ENCODE data around the gene MYOM1.

MYOM1 gene

GRCh38 chr18:3219631-3220335, at the start of gene MYOM1:
Gene MYOM1 (minus strand): TSS chr18:3219968. CDS start chr18:3215223, 4,745 bp downstream.
- Mint-ChIP-seq H3K36me3 (ENCODE audit: insufficient read depth) (no peaks in the 10 kb centered on the region), H3K27me3 (no peaks in the 10 kb centered on the region), H3K9me3 (no peaks in the 10 kb centered on the region), H3K4me3 (no peak within 1 kb of the TSS), H3K4me1 (no peaks in the 10 kb centered on the region), H3K27ac (ENCODE audit: low read depth) (no peak within 1 kb of the TSS)
- DNase-seq (ENCODE audit: low spot score in 2 of 2) (no peak), ATAC-seq (replicated peaks; ENCODE audit: extremely low read depth, poor library complexity, severe bottlenecking) (no peak)

GRCh38 chr18:3269241-3269913, 49.6 kb upstream of the MYOM1 start:
- Mint-ChIP-seq H3K4me3 (peak overlapping the region; percentile 7), H3K9me3 (no peaks in the 10 kb centered on the region), H3K27me3 (no peaks in the 10 kb centered on the region), H3K36me3 (ENCODE audit: insufficient read depth) (peaks cover 19% of the 10 kb centered on the region), H3K4me1 (peaks cover 70% of the 10 kb centered on the region), H3K27ac (ENCODE audit: low read depth) (peak overlapping the region; percentile 60)
- DNase-seq (ENCODE audit: low spot score in 2 of 2) (no peak), ATAC-seq (replicated peaks; ENCODE audit: extremely low read depth, poor library complexity, severe bottlenecking) (no peak)

- Mint-ChIP-seq H3K4me1 (peaks cover 81% of the 10 kb centered on the region), H3K36me3 (ENCODE audit: insufficient read depth) (peaks cover 11% of the 10 kb centered on the region), H3K27me3 (no peaks in the 10 kb centered on the region), H3K27ac (ENCODE audit: low read depth) (peak overlapping the region; percentile 60), H3K4me3 (peak overlapping the region; percentile 7), H3K9me3 (no peaks in the 10 kb centered on the region)
- no peak for DNase-seq (ENCODE audit: low spot score in 2 of 2)
- no peak for ATAC-seq (replicated peaks; ENCODE audit: extremely low read depth, poor library complexity, severe bottlenecking)
Measured at GRCh38 chr18:3268306-3268705, 48.5 kb upstream of the MYOM1 start.

GRCh38 chr18:3266062-3266608, 46.4 kb upstream of the MYOM1 start:
- peaks cover 79% of the 10 kb centered on the region for H3K4me1 Mint-ChIP-seq
- no peaks in the 10 kb centered on the region for H3K27me3 Mint-ChIP-seq
- no peaks in the 10 kb centered on the region for H3K9me3 Mint-ChIP-seq
- H3K36me3 Mint-ChIP-seq (ENCODE audit: insufficient read depth) = peaks cover 12% of the 10 kb centered on the region
- H3K27ac Mint-ChIP-seq (ENCODE audit: low read depth) = peak overlapping the region; percentile 65
- DNase-seq (ENCODE audit: low spot score in 2 of 2) = no peak
- H3K4me3 Mint-ChIP-seq = peak overlapping the region; percentile 36
- ATAC-seq (replicated peaks; ENCODE audit: extremely low read depth, poor library complexity, severe bottlenecking) = no peak

- no peaks in the 10 kb centered on the region for H3K9me3 Mint-ChIP-seq
- peak overlapping the region; percentile 36 for H3K4me3 Mint-ChIP-seq
- no peak for DNase-seq (ENCODE audit: low spot score in 2 of 2)
- peaks cover 15% of the 10 kb centered on the region for H3K36me3 Mint-ChIP-seq (ENCODE audit: insufficient read depth)
- no peaks in the 10 kb centered on the region for H3K27me3 Mint-ChIP-seq
- no peak for ATAC-seq (replicated peaks; ENCODE audit: extremely low read depth, poor library complexity, severe bottlenecking)
- no peak overlapping the region for H3K27ac Mint-ChIP-seq (ENCODE audit: low read depth)
- H3K4me1 Mint-ChIP-seq = peaks cover 80% of the 10 kb centered on the region
Measured at GRCh38 chr18:3265564-3266033, 45.8 kb upstream of the MYOM1 start.

- Mint-ChIP-seq H3K36me3 (ENCODE audit: insufficient read depth) (peaks cover 18% of the 10 kb centered on the region), H3K9me3 (no peaks in the 10 kb centered on the region), H3K27me3 (no peaks in the 10 kb centered on the region), H3K4me1 (peaks cover 80% of the 10 kb centered on the region), H3K27ac (ENCODE audit: low read depth) (peak overlapping the region; percentile 91), H3K4me3 (peak overlapping the region; percentile 90)
- DNase-seq (ENCODE audit: low spot score in 2 of 2) = no peak
- no peak for ATAC-seq (replicated peaks; ENCODE audit: extremely low read depth, poor library complexity, severe bottlenecking)
Measured at GRCh38 chr18:3264362-3264761, 44.6 kb upstream of the MYOM1 start.

GRCh38 chr18:3263132-3263700, 43.4 kb upstream of the MYOM1 start:
- peaks cover 20% of the 10 kb centered on the region for H3K36me3 Mint-ChIP-seq (ENCODE audit: insufficient read depth)
- peaks cover 79% of the 10 kb centered on the region for H3K4me1 Mint-ChIP-seq
- H3K9me3 Mint-ChIP-seq = no peaks in the 10 kb centered on the region

GRCh38 chr18:3262234-3263131, 42.7 kb upstream of the MYOM1 start:
- H3K4me3 Mint-ChIP-seq = peak overlapping the region; percentile 90

More at GRCh38 chr18:3263132-3263700, 43.4 kb upstream of the MYOM1 start:
- ATAC-seq (replicated peaks; ENCODE audit: extremely low read depth, poor library complexity, severe bottlenecking) (no peak), DNase-seq (ENCODE audit: low spot score in 2 of 2) (no peak)
- peak overlapping the region; percentile 90 for H3K4me3 Mint-ChIP-seq
- peak overlapping the region; percentile 91 for H3K27ac Mint-ChIP-seq (ENCODE audit: low read depth)
- no peaks in the 10 kb centered on the region for H3K27me3 Mint-ChIP-seq

GRCh38 chr18:3261373-3262233, 41.8 kb upstream of the MYOM1 start, which contains the start of gene MYL12B:
Gene MYL12B (plus strand): TSS chr18:3262133. CDS start chr18:3272899, 10,766 bp downstream.
- Mint-ChIP-seq H3K4me3 (peak within 1 kb of the TSS; percentile 90), H3K4me1 (peaks cover 78% of the 10 kb centered on the region), H3K9me3 (no peaks in the 10 kb centered on the region), H3K27me3 (no peaks in the 10 kb centered on the region), H3K36me3 (ENCODE audit: insufficient read depth) (peaks cover 37% of the 10 kb centered on the region), H3K27ac (ENCODE audit: low read depth) (peak within 1 kb of the TSS; percentile 91)
- ATAC-seq (replicated peaks; ENCODE audit: extremely low read depth, poor library complexity, severe bottlenecking) = peak; percentile 73
- DNase-seq (ENCODE audit: low spot score in 2 of 2) = peak; percentile 71

More at GRCh38 chr18:3262234-3263131, 42.7 kb upstream of the MYOM1 start:
- Mint-ChIP-seq H3K36me3 (ENCODE audit: insufficient read depth) (peaks cover 28% of the 10 kb centered on the region), H3K4me1 (peaks cover 82% of the 10 kb centered on the region), H3K27ac (ENCODE audit: low read depth) (peak overlapping the region; percentile 91), H3K27me3 (no peaks in the 10 kb centered on the region), H3K9me3 (no peaks in the 10 kb centered on the region)
- ATAC-seq (replicated peaks; ENCODE audit: extremely low read depth, poor library complexity, severe bottlenecking) (peak; percentile 40), DNase-seq (ENCODE audit: low spot score in 2 of 2) (peak in 1 of 2 donors; percentile 28)

GRCh38 chr18:3260995-3261372, 41.2 kb upstream of the MYOM1 start:
- Mint-ChIP-seq H3K27me3 (no peaks in the 10 kb centered on the region), H3K27ac (ENCODE audit: low read depth) (peak overlapping the region; percentile 91), H3K4me1 (peaks cover 77% of the 10 kb centered on the region), H3K9me3 (no peaks in the 10 kb centered on the region), H3K4me3 (peak overlapping the region; percentile 90), H3K36me3 (ENCODE audit: insufficient read depth) (peaks cover 43% of the 10 kb centered on the region)
- no peak for ATAC-seq (replicated peaks; ENCODE audit: extremely low read depth, poor library complexity, severe bottlenecking)
- no peak for DNase-seq (ENCODE audit: low spot score in 2 of 2)

GRCh38 chr18:3257627-3258120, 37.9 kb upstream of the MYOM1 start:
- no peak overlapping the region for H3K4me3 Mint-ChIP-seq
- H3K36me3 Mint-ChIP-seq (ENCODE audit: insufficient read depth) = peaks cover 71% of the 10 kb centered on the region
- no peaks in the 10 kb centered on the region for H3K27me3 Mint-ChIP-seq
- ATAC-seq (replicated peaks; ENCODE audit: extremely low read depth, poor library complexity, severe bottlenecking) (no peak), DNase-seq (ENCODE audit: low spot score in 2 of 2) (no peak)
- H3K4me1 Mint-ChIP-seq = peaks cover 73% of the 10 kb centered on the region
- no peaks in the 10 kb centered on the region for H3K9me3 Mint-ChIP-seq
- H3K27ac Mint-ChIP-seq (ENCODE audit: low read depth) = peak overlapping the region; percentile 20
